Spinal cord (tissue), 10 donors: Measurements from ENCODE around the gene PTS. TPM values are rescaled to one million over a fixed set of nuclear protein-coding genes. Genes with fewer than 3 reads are reported as not detected.

Experiments
- DNase-seq, 6 donors: peaks; one replicate each; pipeline versions ENCODE4 v3.0.0 to v3.0.0-alpha.2; 2013 to 2015; ENCODE audit warnings: low spot score in 6 of 6, low read depth in 4 of 6
- H3K27ac ChIP-seq: one replicate; pipeline ENCODE4 v1.5.1; 2013; ENCODE audit warnings: low read depth, low read length, control low read depth
- H3K27me3 ChIP-seq: one replicate; pipeline ENCODE4 v1.6.1; 2013; ENCODE audit warnings: low read length; ENCODE audit not compliant: control insufficient read depth, insufficient read depth
- H3K36me3 ChIP-seq: one replicate; pipeline ENCODE4 v1.6.1; 2013; ENCODE audit warnings: low read length; ENCODE audit not compliant: control insufficient read depth, insufficient read depth
- H3K4me1 ChIP-seq: one replicate; pipeline ENCODE4 v1.6.1; 2013; ENCODE audit warnings: low read length; ENCODE audit not compliant: control insufficient read depth, insufficient read depth
- H3K4me3 ChIP-seq: one replicate; pipeline ENCODE4 v1.5.1; 2013; ENCODE audit warnings: low read depth, low read length, control low read depth
- H3K9me3 ChIP-seq: one replicate; pipeline ENCODE4 v1.6.1; 2013; ENCODE audit warnings: low read length; ENCODE audit not compliant: control insufficient read depth, insufficient read depth
- WGBS: methylation state at CpG from one replicate; pipeline ENCODE4 v1.1.5; 2013; ENCODE audit warnings: missing lambda C conversion rate; ENCODE audit not compliant: insufficient coverage; 5-methylcytosine and 5-hydroxymethylcytosine counted together
- polyA plus RNA-seq, 2 donors: library from polyadenylated mRNA; unstranded; fragments of 120-200 nt; gene quantifications; one replicate each; pipeline ENCODE4 v1.2.1, GENCODE V29; 2013; ENCODE audit not compliant: insufficient read length in 2 of 2
- small RNA-seq: library from RNA; depleted of rRNA; stranded (forward); fragments of <200 nt; gene quantifications from one replicate; pipeline ENCODE3, GENCODE V24; 2014; ENCODE audit warnings: low replicate concordance
- total RNA-seq, 2 donors: library from RNA; depleted of rRNA in 1 of 2; stranded (reverse); fragments of 120-200 nt in 1 of 2; fragments of >200 nt in 1 of 2; gene quantifications; one replicate each; pipeline versions ENCODE4 v1.2.3 to v1.2.4, GENCODE V29; 2013 to 2014
- donor health status: healthy.

The PTS gene
- total and polyA plus RNA-seq, 4 donors: 49.0 to 97.1 (median 73.2) TPM

GRCh38 chr11:112280268-112281126 lies 54.3 kb downstream of the PTS start:
- Histone ChIP-seq H3K9me3 (no peaks in the 10 kb centered on the region), H3K4me3 (peak overlapping the region; percentile 39), H3K27me3 (no peaks in the 10 kb centered on the region), H3K4me1 (peaks cover 4% of the 10 kb centered on the region), H3K27ac (no peak overlapping the region), H3K36me3 (no peaks in the 10 kb centered on the region)
- peak in 5 of 6 donors; percentile 65 to 95 (median 71) for DNase-seq
- 11% methylated on average over 14 of the region's 18 CpGs for WGBS

GRCh38 chr11:112281726-112282125 lies 55.5 kb downstream of the PTS start:
- no peak overlapping the region for H3K27ac ChIP-seq
- 92% methylated on average over 4 of the region's 4 CpGs for WGBS
- H3K4me3 ChIP-seq: no peak overlapping the region
- H3K4me1 ChIP-seq: peaks cover 4% of the 10 kb centered on the region
- no peaks in the 10 kb centered on the region for H3K36me3 ChIP-seq
- no peak for DNase-seq
- H3K27me3 ChIP-seq: no peaks in the 10 kb centered on the region
- H3K9me3 ChIP-seq: no peaks in the 10 kb centered on the region

Small RNAs within 50 kb of the gene (small RNA-seq; reads per million reads assigned to genes)
- not detected for gene MRPS36P4

Other genes starting within 250 kb of the PTS start
- gene DLAT, start 201.0 kb upstream of the PTS start, total RNA-seq: 10 to 100 TPM; 36.5 to 58.3 TPM
- gene DLAT, start 201.0 kb upstream of the PTS start, polyA plus RNA-seq: 10 to 100 TPM; 39.1 to 53.1 TPM
- gene PIH1D2, start 152.4 kb upstream of the PTS start, total RNA-seq: 10 to 100 TPM in 1 of 2 donors, 1 to 10 TPM in 1; 5.4 to 12.9 TPM
- gene PIH1D2, start 152.4 kb upstream of the PTS start, polyA plus RNA-seq: 1 to 10 TPM; 5.3 to 9.3 TPM
- gene NKAPD1, start 152.1 kb upstream of the PTS start, total RNA-seq: 10 to 100 TPM; 24.8 to 36.4 TPM
- 10 to 100 TPM; 37.3 to 48.1 TPM for gene NKAPD1, start 152.1 kb upstream of the PTS start, polyA plus RNA-seq
- gene TIMM8B, start 139.7 kb upstream of the PTS start, total RNA-seq: 100 to 1,000 TPM in 1 of 2 donors, 10 to 100 TPM in 1; 73.3 to 122 TPM
- gene TIMM8B, start 139.7 kb upstream of the PTS start, polyA plus RNA-seq: 10 to 100 TPM; 74.7 to 80.2 TPM
- 100 to 1,000 TPM in 1 of 2 donors, 10 to 100 TPM in 1; 93.9 to 125 TPM for gene SDHD, start 139.6 kb upstream of the PTS start, total RNA-seq
- 10 to 100 TPM; 72.5 to 75.6 TPM for gene SDHD, start 139.6 kb upstream of the PTS start, polyA plus RNA-seq
- gene IL18, start 62.3 kb upstream of the PTS start, total RNA-seq: 10 to 100 TPM in 1 of 2 donors, 1 to 10 TPM in 1; 7.8 to 18.2 TPM
- 1 to 10 TPM; 3.3 to 5.8 TPM for gene IL18, start 62.3 kb upstream of the PTS start, polyA plus RNA-seq
- gene TEX12, start 59.1 kb upstream of the PTS start, total RNA-seq: under 1 TPM; 0.17 to 0.99 TPM
- gene TEX12, start 59.1 kb upstream of the PTS start, polyA plus RNA-seq: under 1 TPM in 1 of 2 donors, not detected in 1; 0.14 TPM
- gene BCO2, start 50.9 kb upstream of the PTS start, total RNA-seq: 10 to 100 TPM; 15.9 to 16.2 TPM
- gene BCO2, start 50.9 kb upstream of the PTS start, polyA plus RNA-seq: 10 to 100 TPM in 1 of 2 donors, 1 to 10 TPM in 1; 8.2 to 12.3 TPM
- not detected for gene PLET1, start 34.4 kb downstream of the PTS start, total RNA-seq
- gene PLET1, start 34.4 kb downstream of the PTS start, polyA plus RNA-seq: under 1 TPM in 1 of 2 donors, not detected in 1; 0.15 TPM